Activated CD4-positive, alpha-beta T cell treated with anti-CD3 and anti-CD28 coated beads for 1 hour (primary cell): ENCODE results near the gene SMARCA2.

Experiments
- DNase-seq: peaks from one replicate; pipeline ENCODE4 v3.0.0-alpha.2; 2020

SMARCA2 gene

GRCh38 chr9:2220036-2220435 lies 204.9 kb downstream of the SMARCA2 start:
- no peak for DNase-seq

GRCh38 chr9:2227144-2227867 lies 212.2 kb downstream of the SMARCA2 start:
- no peak for DNase-seq

- no peak for DNase-seq
These were observed 213.0 kb downstream of the SMARCA2 start for GRCh38 chr9:2228132-2228531.

GRCh38 chr9:2228641-2229040 lies 213.5 kb downstream of the SMARCA2 start:
- DNase-seq: no peak

- no peak for DNase-seq
These were observed 214.1 kb downstream of the SMARCA2 start for GRCh38 chr9:2229109-2229721.

GRCh38 chr9:2230362-2230761 lies 215.2 kb downstream of the SMARCA2 start:
- no peak for DNase-seq

GRCh38 chr9:2231101-2231500 lies 216.0 kb downstream of the SMARCA2 start:
- DNase-seq: no peak

GRCh38 chr9:2231829-2232228 lies 216.7 kb downstream of the SMARCA2 start:
- no peak for DNase-seq

- DNase-seq: no peak
These were observed 218.1 kb downstream of the SMARCA2 start for GRCh38 chr9:2233274-2233673.

GRCh38 chr9:2234371-2234893 lies 219.3 kb downstream of the SMARCA2 start:
- no peak for DNase-seq

- DNase-seq: no peak
These were observed 220.5 kb downstream of the SMARCA2 start for GRCh38 chr9:2235623-2236022.

GRCh38 chr9:2236850-2237249 lies 221.7 kb downstream of the SMARCA2 start:
- no peak for DNase-seq

GRCh38 chr9:2241461-2241835 lies 226.3 kb downstream of the SMARCA2 start:
- DNase-seq: no peak

- DNase-seq: peak; percentile 15
These were observed 226.9 kb downstream of the SMARCA2 start for GRCh38 chr9:2241836-2242741.

- no peak for DNase-seq
These were observed 227.7 kb downstream of the SMARCA2 start for GRCh38 chr9:2242831-2243330.
